ENCODE results near the gene RIPK3. TPM values are rescaled to one million over a fixed set of nuclear protein-coding genes. Genes with fewer than 3 reads are reported as not detected.
A peak's percentile ranks its signal among the peaks of the same experiment; 100 is the strongest.

RIPK3 gene
- total and polyA plus RNA-seq, 2 of the 8 experiments (the other 6 are each of a cell fraction or from before 2014, with no cell fraction given): 0.24 to 0.39 TPM

DNA sequence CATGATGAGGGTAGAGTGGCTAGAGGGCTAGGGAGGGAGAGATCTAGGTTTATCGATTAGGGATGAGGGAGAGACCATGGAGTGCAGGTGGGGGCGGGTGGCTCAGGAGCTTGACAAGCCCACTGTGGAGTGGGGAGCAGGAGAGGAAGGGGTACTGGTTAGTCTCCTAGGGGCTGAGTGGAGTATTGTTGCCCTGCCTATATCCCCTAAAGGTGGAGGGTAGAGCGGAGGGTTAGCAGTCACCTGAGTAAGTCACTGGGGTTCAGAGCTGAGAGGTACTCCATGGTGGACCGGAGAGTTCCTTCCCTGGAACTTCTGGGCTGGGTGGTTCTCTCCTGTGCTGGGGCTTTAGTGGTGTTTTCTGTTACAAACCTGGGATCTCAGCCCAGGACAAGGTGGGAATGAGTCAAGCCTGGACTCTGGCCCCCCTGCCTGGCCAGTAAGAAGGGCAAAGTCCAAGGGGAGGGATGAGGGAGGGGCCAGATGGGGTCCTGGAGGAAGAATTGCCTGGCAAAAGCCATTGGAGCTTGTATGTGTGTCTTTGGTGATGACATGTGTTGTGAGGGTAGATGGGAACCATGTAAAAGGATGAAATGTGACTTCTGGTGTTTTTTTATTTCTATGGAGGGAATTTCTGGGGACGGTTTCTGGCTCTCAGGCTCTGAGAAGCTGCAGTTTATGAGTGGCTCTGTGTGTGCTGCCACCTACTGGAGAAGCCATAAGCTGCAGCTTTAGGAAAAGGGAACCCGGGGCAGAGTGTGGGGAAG, 32.0 kb downstream of the RIPK3 start, which contains the start of gene CIDEB (continued):
- TF ChIP-seq, protein P1, sequence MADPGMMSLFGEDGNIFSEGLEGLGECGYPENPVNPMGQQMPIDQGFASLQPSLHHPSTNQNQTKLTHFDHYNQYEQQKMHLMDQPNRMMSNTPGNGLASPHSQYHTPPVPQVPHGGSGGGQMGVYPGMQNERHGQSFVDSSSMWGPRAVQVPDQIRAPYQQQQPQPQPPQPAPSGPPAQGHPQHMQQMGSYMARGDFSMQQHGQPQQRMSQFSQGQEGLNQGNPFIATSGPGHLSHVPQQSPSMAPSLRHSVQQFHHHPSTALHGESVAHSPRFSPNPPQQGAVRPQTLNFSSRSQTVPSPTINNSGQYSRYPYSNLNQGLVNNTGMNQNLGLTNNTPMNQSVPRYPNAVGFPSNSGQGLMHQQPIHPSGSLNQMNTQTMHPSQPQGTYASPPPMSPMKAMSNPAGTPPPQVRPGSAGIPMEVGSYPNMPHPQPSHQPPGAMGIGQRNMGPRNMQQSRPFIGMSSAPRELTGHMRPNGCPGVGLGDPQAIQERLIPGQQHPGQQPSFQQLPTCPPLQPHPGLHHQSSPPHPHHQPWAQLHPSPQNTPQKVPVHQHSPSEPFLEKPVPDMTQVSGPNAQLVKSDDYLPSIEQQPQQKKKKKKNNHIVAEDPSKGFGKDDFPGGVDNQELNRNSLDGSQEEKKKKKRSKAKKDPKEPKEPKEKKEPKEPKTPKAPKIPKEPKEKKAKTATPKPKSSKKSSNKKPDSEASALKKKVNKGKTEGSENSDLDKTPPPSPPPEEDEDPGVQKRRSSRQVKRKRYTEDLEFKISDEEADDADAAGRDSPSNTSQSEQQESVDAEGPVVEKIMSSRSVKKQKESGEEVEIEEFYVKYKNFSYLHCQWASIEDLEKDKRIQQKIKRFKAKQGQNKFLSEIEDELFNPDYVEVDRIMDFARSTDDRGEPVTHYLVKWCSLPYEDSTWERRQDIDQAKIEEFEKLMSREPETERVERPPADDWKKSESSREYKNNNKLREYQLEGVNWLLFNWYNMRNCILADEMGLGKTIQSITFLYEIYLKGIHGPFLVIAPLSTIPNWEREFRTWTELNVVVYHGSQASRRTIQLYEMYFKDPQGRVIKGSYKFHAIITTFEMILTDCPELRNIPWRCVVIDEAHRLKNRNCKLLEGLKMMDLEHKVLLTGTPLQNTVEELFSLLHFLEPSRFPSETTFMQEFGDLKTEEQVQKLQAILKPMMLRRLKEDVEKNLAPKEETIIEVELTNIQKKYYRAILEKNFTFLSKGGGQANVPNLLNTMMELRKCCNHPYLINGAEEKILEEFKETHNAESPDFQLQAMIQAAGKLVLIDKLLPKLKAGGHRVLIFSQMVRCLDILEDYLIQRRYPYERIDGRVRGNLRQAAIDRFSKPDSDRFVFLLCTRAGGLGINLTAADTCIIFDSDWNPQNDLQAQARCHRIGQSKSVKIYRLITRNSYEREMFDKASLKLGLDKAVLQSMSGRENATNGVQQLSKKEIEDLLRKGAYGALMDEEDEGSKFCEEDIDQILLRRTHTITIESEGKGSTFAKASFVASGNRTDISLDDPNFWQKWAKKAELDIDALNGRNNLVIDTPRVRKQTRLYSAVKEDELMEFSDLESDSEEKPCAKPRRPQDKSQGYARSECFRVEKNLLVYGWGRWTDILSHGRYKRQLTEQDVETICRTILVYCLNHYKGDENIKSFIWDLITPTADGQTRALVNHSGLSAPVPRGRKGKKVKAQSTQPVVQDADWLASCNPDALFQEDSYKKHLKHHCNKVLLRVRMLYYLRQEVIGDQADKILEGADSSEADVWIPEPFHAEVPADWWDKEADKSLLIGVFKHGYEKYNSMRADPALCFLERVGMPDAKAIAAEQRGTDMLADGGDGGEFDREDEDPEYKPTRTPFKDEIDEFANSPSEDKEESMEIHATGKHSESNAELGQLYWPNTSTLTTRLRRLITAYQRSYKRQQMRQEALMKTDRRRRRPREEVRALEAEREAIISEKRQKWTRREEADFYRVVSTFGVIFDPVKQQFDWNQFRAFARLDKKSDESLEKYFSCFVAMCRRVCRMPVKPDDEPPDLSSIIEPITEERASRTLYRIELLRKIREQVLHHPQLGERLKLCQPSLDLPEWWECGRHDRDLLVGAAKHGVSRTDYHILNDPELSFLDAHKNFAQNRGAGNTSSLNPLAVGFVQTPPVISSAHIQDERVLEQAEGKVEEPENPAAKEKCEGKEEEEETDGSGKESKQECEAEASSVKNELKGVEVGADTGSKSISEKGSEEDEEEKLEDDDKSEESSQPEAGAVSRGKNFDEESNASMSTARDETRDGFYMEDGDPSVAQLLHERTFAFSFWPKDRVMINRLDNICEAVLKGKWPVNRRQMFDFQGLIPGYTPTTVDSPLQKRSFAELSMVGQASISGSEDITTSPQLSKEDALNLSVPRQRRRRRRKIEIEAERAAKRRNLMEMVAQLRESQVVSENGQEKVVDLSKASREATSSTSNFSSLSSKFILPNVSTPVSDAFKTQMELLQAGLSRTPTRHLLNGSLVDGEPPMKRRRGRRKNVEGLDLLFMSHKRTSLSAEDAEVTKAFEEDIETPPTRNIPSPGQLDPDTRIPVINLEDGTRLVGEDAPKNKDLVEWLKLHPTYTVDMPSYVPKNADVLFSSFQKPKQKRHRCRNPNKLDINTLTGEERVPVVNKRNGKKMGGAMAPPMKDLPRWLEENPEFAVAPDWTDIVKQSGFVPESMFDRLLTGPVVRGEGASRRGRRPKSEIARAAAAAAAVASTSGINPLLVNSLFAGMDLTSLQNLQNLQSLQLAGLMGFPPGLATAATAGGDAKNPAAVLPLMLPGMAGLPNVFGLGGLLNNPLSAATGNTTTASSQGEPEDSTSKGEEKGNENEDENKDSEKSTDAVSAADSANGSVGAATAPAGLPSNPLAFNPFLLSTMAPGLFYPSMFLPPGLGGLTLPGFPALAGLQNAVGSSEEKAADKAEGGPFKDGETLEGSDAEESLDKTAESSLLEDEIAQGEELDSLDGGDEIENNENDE (IDR thresholded peaks at IDR 0.05; ENCODE audit: insufficient replicate concordance, low read length): no peak
- TF ChIP-seq SAP30 (IDR thresholded peaks at IDR 0.05; ENCODE audit: insufficient read depth, insufficient replicate concordance, low read length): no peak
- no peak for TF ChIP-seq MAFK (IDR thresholded peaks at IDR 0.05; ENCODE audit: low read depth, low read length)
- TF ChIP-seq, protein P2, sequence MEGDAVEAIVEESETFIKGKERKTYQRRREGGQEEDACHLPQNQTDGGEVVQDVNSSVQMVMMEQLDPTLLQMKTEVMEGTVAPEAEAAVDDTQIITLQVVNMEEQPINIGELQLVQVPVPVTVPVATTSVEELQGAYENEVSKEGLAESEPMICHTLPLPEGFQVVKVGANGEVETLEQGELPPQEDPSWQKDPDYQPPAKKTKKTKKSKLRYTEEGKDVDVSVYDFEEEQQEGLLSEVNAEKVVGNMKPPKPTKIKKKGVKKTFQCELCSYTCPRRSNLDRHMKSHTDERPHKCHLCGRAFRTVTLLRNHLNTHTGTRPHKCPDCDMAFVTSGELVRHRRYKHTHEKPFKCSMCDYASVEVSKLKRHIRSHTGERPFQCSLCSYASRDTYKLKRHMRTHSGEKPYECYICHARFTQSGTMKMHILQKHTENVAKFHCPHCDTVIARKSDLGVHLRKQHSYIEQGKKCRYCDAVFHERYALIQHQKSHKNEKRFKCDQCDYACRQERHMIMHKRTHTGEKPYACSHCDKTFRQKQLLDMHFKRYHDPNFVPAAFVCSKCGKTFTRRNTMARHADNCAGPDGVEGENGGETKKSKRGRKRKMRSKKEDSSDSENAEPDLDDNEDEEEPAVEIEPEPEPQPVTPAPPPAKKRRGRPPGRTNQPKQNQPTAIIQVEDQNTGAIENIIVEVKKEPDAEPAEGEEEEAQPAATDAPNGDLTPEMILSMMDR (IDR thresholded peaks at IDR 0.05; ENCODE audit: control extremely low read depth in 1 of 3, insufficient read depth in 1 of 3, low read depth in 1 of 3, low read length in 3 of 3): peak; percentile 73 to 86 (median 76)
